Chondrocyte (in vitro differentiated cells): ENCODE data around the gene SLC27A1. TPM values are rescaled to one million over a fixed set of nuclear protein-coding genes. Genes with fewer than 3 reads are reported as not detected.

Experiments
- DNase-seq: peaks from one replicate; pipeline ENCODE4 v3.0.0; 2021; ENCODE audit warnings: mixed read lengths, low spot score
- H3K27ac Mint-ChIP-seq: one replicate; pipeline ENCODE4 v1.8.0; 2021; ENCODE audit warnings: mild to moderate bottlenecking, moderate library complexity, mixed read lengths; ENCODE audit not compliant: unreplicated experiment
- H3K27me3 Mint-ChIP-seq: 2 replicates; pipeline ENCODE4 v1.8.0; 2021; ENCODE audit warnings: low read depth, mixed read lengths
- H3K36me3 Mint-ChIP-seq: 2 replicates; pipeline ENCODE4 v1.8.0; 2021; ENCODE audit warnings: low read depth, mixed read lengths
- H3K4me1 Mint-ChIP-seq: 2 replicates; pipeline ENCODE4 v1.8.0; 2021; ENCODE audit warnings: low read depth, mild to moderate bottlenecking, mixed read lengths
- H3K4me3 Mint-ChIP-seq: one replicate; pipeline ENCODE4 v1.8.0; 2021; ENCODE audit warnings: mild to moderate bottlenecking, moderate library complexity, mixed read lengths; ENCODE audit not compliant: unreplicated experiment
- H3K9me3 Mint-ChIP-seq: 2 replicates; pipeline ENCODE4 v1.8.0; 2021; ENCODE audit warnings: low read depth, mixed read lengths
- long read RNA-seq: library from polyadenylated mRNA; stranded (forward); transcript quantifications from one replicate; pipeline ENCODE4 v2.0.0, GENCODE V29; 2021
- total RNA-seq: library from RNA; stranded (reverse); gene quantifications from 3 replicates; pipeline ENCODE4 v1.2.1, GENCODE V29; 2021
- TF ChIP-seq, protein P1 (sequence below): fragments of 200-600 bp; sonication (generic); IDR thresholded peaks from 2 replicates; pipeline ENCODE4 v1.5.0; 2021; ENCODE audit warnings: antibody characterized with exemption, mild to moderate bottlenecking, moderate library complexity

Gene SLC27A1
- total RNA-seq = 6.8 to 7.9 TPM (median 7.7 TPM) in 3 replicates
- long read RNA-seq, transcript SLC27A1-201 (12 exons, 3,594 nt) = major isoform, 11 of 15 reads
- long read RNA-seq, partial matches to known transcripts = 2 of 15 reads
- long read RNA-seq, other reads (novel, unspliced or antisense) = 2 of 15 reads

DNA sequence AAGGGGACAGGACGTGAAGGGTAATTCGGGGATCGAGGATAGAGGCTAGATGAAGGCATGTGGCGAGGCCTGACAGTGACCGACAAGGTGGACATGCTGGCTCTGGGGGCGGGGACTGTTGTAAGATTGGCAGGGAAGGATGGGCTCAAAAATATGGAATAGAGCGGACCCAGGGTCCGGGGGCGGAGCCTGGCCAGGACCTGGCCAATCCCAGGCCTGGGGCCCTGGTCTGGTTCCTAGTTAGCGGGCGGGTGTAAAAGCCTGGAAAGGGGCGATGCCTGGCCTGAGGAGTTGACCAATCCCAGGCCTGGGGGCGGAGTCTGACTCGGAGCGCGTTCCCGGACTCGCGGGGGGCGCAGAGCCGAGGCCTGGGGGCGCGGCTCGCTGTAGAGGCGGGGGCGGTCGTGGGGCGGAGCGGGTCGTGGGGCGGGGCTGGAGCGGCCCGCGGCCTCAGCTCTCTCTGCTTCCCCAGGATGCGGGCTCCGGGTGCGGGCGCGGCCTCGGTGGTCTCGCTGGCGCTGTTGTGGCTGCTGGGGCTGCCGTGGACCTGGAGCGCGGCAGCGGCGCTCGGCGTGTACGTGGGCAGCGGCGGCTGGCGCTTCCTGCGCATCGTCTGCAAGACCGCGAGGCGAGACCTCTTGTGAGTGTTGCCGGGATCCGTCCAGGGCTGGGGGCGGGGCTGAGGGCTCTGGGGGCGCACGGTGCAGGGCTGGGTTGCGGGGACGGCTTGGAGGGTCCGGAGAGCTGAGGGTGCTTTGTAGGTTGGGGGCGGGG is at the start of gene SLC27A1:
Gene SLC27A1, plus strand, starts transcription at position 457 of the 774 bp plus-strand sequence. Its CDS starts 17 bp downstream, at position 474.
- H3K4me3 Mint-ChIP-seq = peak within 1 kb of the TSS; percentile 82
- no peaks in the 10 kb centered on the region for H3K9me3 Mint-ChIP-seq
- no peaks in the 10 kb centered on the region for H3K27me3 Mint-ChIP-seq

DNA sequence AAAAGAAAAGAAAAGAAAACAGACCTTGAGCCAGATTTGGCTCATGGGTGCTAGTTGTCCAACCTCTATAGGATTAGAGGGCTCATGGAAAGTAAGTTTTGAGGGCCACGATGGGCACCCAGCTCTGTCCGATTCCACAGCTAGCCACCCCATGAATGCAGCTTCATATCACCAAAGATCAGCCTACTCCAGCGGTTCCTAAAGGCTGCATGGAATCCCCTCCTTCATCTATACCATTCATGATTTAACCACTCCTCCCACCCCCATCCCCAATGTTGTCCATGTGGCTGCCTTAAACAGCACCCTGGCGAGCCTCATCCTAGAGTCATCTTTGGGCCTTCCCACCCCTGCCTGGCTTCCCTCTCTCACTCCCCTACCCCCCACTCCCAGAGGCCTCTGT is 48.4 kb upstream of the SLC27A1 start:
- TF ChIP-seq, protein P1, sequence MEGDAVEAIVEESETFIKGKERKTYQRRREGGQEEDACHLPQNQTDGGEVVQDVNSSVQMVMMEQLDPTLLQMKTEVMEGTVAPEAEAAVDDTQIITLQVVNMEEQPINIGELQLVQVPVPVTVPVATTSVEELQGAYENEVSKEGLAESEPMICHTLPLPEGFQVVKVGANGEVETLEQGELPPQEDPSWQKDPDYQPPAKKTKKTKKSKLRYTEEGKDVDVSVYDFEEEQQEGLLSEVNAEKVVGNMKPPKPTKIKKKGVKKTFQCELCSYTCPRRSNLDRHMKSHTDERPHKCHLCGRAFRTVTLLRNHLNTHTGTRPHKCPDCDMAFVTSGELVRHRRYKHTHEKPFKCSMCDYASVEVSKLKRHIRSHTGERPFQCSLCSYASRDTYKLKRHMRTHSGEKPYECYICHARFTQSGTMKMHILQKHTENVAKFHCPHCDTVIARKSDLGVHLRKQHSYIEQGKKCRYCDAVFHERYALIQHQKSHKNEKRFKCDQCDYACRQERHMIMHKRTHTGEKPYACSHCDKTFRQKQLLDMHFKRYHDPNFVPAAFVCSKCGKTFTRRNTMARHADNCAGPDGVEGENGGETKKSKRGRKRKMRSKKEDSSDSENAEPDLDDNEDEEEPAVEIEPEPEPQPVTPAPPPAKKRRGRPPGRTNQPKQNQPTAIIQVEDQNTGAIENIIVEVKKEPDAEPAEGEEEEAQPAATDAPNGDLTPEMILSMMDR = no peak
- no peak overlapping the region for H3K4me3 Mint-ChIP-seq
- no peaks in the 10 kb centered on the region for H3K36me3 Mint-ChIP-seq
- H3K27ac Mint-ChIP-seq = no peak overlapping the region
- DNase-seq = no peak
- H3K9me3 Mint-ChIP-seq = no peaks in the 10 kb centered on the region
- peaks cover 2% of the 10 kb centered on the region for H3K27me3 Mint-ChIP-seq
- peaks cover 15% of the 10 kb centered on the region for H3K4me1 Mint-ChIP-seq

More for the DNA sequence above, at the start of gene SLC27A1:
- H3K27ac Mint-ChIP-seq = peak within 1 kb of the TSS; percentile 84
- peak; percentile 99 for DNase-seq
- peaks cover 30% of the 10 kb centered on the region for H3K4me1 Mint-ChIP-seq
- TF ChIP-seq, protein P1 = peak; percentile 27
- no peaks in the 10 kb centered on the region for H3K36me3 Mint-ChIP-seq

DNA sequence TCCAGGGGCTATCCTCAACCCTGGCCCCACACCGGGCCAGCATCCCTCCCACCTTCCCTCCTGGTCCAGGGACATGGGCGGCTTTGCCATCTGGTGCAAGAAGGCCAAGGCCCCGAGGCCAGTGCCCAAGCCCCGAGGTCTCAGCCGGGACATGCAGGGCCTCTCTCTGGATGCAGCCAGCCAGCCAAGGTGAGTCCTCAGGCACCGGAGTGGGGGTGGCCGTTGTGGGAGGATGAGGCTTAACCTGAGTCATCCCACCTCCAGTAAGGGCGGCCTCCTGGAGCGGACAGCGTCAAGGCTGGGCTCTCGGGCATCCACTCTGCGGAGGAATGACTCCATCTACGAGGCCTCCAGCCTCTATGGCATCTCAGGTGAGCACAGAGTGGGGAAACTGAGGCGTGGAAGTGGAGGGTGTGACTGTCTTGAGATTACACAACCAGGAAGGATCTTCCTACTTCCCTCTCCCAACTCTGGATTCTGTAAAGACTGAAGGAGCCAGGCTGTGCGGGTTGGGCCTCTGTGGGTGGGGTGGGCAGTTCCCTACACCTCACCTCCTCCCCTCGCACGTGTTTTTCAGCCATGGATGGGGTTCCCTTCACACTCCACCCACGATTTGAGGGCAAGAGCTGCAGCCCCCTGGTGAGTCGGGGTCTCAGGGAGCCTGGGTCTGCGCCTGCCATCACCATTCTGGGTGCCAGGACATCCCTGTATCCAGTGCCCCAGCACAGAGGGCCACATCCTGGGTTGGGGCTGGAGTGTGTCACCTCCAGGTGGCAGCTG is 46.7 kb upstream of the SLC27A1 start:
- H3K27ac Mint-ChIP-seq = no peak overlapping the region
- H3K4me3 Mint-ChIP-seq = no peak overlapping the region
- peaks cover 15% of the 10 kb centered on the region for H3K4me1 Mint-ChIP-seq
- H3K36me3 Mint-ChIP-seq = no peaks in the 10 kb centered on the region
- no peaks in the 10 kb centered on the region for H3K27me3 Mint-ChIP-seq
- no peaks in the 10 kb centered on the region for H3K9me3 Mint-ChIP-seq
- no peak for DNase-seq
- TF ChIP-seq, protein P1 = no peak

DNA sequence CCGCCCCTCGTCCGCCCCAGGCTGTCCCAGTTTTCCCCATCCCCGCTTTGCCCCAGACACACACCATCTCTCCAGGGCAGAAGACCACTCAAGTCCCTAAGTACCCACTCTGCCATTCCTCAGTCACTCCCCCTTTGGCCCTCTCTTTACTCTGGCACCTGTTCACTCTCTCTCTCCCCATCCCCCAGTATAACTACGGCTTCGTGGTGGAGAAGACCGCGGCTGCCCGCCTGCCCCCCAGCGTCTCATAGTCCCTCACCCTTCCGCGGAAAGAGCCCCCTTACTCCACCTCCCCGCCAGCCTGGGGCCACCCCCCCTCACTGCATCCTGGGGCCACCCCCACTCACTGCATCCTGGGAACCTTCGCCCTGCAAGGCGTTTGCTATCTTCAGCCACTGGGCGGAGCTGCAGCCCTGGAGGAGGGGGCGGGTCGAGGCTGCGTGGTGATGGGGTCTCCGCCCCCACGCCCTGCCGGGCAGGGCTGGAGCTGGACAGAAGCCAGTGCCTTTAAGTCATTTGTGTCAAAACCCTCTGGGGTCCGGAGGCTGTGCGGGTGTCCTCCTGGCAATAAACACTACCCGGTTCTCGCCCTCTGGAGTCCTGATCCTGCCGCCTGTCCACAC is 45.5 kb upstream of the SLC27A1 start:
- Mint-ChIP-seq H3K36me3 (no peaks in the 10 kb centered on the region), H3K4me3 (no peak overlapping the region), H3K9me3 (no peaks in the 10 kb centered on the region), H3K27ac (no peak overlapping the region), H3K4me1 (peaks cover 8% of the 10 kb centered on the region), H3K27me3 (no peaks in the 10 kb centered on the region)
- no peak for DNase-seq
- TF ChIP-seq, protein P1 = peak; percentile 76

DNA sequence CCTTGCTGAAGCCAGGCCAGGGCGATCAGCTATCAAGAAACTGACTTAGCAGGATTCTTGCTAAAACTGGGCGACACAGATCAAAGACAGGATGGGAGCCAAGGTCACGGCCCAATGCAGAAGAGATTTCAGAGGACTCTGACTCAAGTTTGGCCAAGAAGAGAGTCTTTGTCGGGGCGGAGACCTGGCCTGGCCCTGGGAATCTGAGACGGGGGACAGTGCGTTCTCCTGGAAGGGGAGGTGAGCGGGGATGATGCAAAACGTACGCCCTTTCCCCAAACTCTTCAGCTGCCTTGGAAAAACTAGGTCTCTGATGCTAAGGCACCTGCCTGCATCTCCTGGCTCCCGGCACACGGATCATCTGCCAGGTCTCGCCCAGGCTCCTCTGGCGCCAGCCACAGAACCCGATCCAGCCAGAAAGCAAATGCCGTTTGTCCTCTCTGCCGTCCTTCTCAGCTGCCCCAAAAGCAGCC is 40.6 kb upstream of the SLC27A1 start:
- Mint-ChIP-seq H3K4me3 (no peak overlapping the region), H3K27ac (no peak overlapping the region)
- no peak for DNase-seq

More for the DNA sequence above, 40.6 kb upstream of the SLC27A1 start:
- TF ChIP-seq, protein P1 = no peak
- H3K27me3 Mint-ChIP-seq = no peaks in the 10 kb centered on the region
- peaks cover 2% of the 10 kb centered on the region for H3K4me1 Mint-ChIP-seq
- H3K36me3 Mint-ChIP-seq = no peaks in the 10 kb centered on the region
- H3K9me3 Mint-ChIP-seq = no peaks in the 10 kb centered on the region
